ENCODE measurements around the gene EEFSEC. TPM values are rescaled to one million over a fixed set of nuclear protein-coding genes. Genes with fewer than 3 reads are reported as not detected.

Gene EEFSEC
- total RNA-seq, 1 donor from 2014 or later = 6.1 TPM

- peaks cover 19% of the 10 kb centered on the region for H3K27me3 Mint-ChIP-seq (ENCODE audit: low read depth, unreplicated experiment)
- no peaks in the 10 kb centered on the region for H3K79me2 ChIP-seq (ENCODE audit: insufficient read depth, low read length)
- no peak overlapping the region for H3K9ac ChIP-seq (ENCODE audit: low read length)
- H3K4me3 Mint-ChIP-seq (ENCODE audit: unreplicated experiment) = no peak overlapping the region
- H3K36me3 Mint-ChIP-seq (ENCODE audit: low read depth, unreplicated experiment) = peaks cover 2% of the 10 kb centered on the region
- H3K27ac Mint-ChIP-seq (ENCODE audit: unreplicated experiment) = peak overlapping the region; percentile 14
- FAIRE-seq = no peak
- H3K27ac ChIP-seq (ENCODE audit: low read depth, low read length) = no peak overlapping the region
- H3K27me3 ChIP-seq (ENCODE audit: insufficient read depth, low read length) = no peaks in the 10 kb centered on the region
- H4K20me1 ChIP-seq (ENCODE audit: insufficient read depth, low read length) = peaks cover 4% of the 10 kb centered on the region
- no peak overlapping the region for H3K4me2 ChIP-seq (ENCODE audit: low read length)
- H3K4me3 ChIP-seq (ENCODE audit: insufficient read depth, low read depth, low read length) = no peak overlapping the region
- no peak for TF ChIP-seq EZH2 (IDR thresholded peaks at IDR 0.05; ENCODE audit: insufficient read depth, low read length)
- TF ChIP-seq CTCF (IDR thresholded peaks at IDR 0.05; ENCODE audit: insufficient read depth, low read depth, low read length) = no peak
- H3K36me3 ChIP-seq (ENCODE audit: insufficient read depth, low read length) = no peaks in the 10 kb centered on the region
- H3K9me3 Mint-ChIP-seq (ENCODE audit: unreplicated experiment) = peaks cover 3% of the 10 kb centered on the region
- no peak overlapping the region for H2AFZ ChIP-seq (ENCODE audit: low read depth, low read length)
- no peaks in the 10 kb centered on the region for H3K9me3 ChIP-seq (ENCODE audit: insufficient read depth, low read depth, low read length)
- H3K4me1 Mint-ChIP-seq (ENCODE audit: low read depth, unreplicated experiment) = peaks cover 18% of the 10 kb centered on the region
- DNase-seq (ENCODE audit: low read depth) = peak; percentile 49
- peaks cover 12% of the 10 kb centered on the region for H3K4me1 ChIP-seq (ENCODE audit: insufficient read depth, low read length)
Measured at GRCh38 chr3:128385080-128385832, 232.0 kb downstream of the EEFSEC start.

DNA sequence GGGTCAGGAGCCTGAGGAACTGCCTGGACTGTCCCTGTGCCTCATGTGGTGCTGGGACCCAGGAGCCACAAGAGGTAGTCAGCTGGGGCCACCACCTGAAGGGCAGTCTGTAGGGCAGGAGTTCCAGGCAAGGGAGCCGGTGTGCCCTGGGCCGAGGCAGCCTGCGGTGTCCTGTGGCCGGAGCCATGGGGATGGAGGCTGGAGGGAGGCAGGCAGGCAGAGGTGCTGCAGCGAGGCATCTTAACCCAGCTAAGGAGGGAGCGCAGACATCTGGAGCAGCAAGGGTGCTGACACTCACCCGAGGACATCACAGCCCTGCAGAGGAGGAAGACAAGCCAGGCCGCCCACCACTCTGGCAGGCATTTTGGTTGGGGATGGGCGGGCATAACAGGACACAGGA, 235.7 kb downstream of the EEFSEC start:
- Histone ChIP-seq H3K36me3 (ENCODE audit: insufficient read depth, low read length) (no peaks in the 10 kb centered on the region), H3K4me3 (ENCODE audit: insufficient read depth, low read depth, low read length) (no peak overlapping the region), H3K27me3 (ENCODE audit: insufficient read depth, low read length) (no peaks in the 10 kb centered on the region), H3K9ac (ENCODE audit: low read length) (no peak overlapping the region), H2AFZ (ENCODE audit: low read depth, low read length) (no peak overlapping the region), H3K79me2 (ENCODE audit: insufficient read depth, low read length) (no peaks in the 10 kb centered on the region), H3K9me3 (ENCODE audit: insufficient read depth, low read depth, low read length) (no peaks in the 10 kb centered on the region), H3K4me1 (ENCODE audit: insufficient read depth, low read length) (peaks cover 3% of the 10 kb centered on the region), H4K20me1 (ENCODE audit: insufficient read depth, low read length) (no peaks in the 10 kb centered on the region), H3K27ac (ENCODE audit: low read depth, low read length) (no peak overlapping the region), H3K4me2 (ENCODE audit: low read length) (no peak overlapping the region)
- peaks cover 6% of the 10 kb centered on the region for H3K36me3 Mint-ChIP-seq (ENCODE audit: low read depth, unreplicated experiment)
- FAIRE-seq (no peak), DNase-seq (ENCODE audit: low read depth) (no peak)
- H3K4me1 Mint-ChIP-seq (ENCODE audit: low read depth, unreplicated experiment) = peaks cover 8% of the 10 kb centered on the region
- no peak overlapping the region for H3K4me3 Mint-ChIP-seq (ENCODE audit: unreplicated experiment)
- H3K27me3 Mint-ChIP-seq (ENCODE audit: low read depth, unreplicated experiment) = peaks cover 30% of the 10 kb centered on the region
- H3K9me3 Mint-ChIP-seq (ENCODE audit: unreplicated experiment) = peaks cover 3% of the 10 kb centered on the region
- H3K27ac Mint-ChIP-seq (ENCODE audit: unreplicated experiment) = no peak overlapping the region
- TF ChIP-seq EZH2 (IDR thresholded peaks at IDR 0.05; ENCODE audit: insufficient read depth, low read length) (no peak), CTCF (IDR thresholded peaks at IDR 0.05; ENCODE audit: insufficient read depth, low read depth, low read length) (no peak)

- no peak overlapping the region for H3K27ac ChIP-seq (ENCODE audit: low read depth, low read length)
- H3K4me2 ChIP-seq (ENCODE audit: low read length) = no peak overlapping the region
- no peak overlapping the region for H2AFZ ChIP-seq (ENCODE audit: low read depth, low read length)
- no peak for TF ChIP-seq EZH2 (IDR thresholded peaks at IDR 0.05; ENCODE audit: insufficient read depth, low read length)
- no peak for TF ChIP-seq CTCF (IDR thresholded peaks at IDR 0.05; ENCODE audit: insufficient read depth, low read depth, low read length)
- no peak for FAIRE-seq
- H4K20me1 ChIP-seq (ENCODE audit: insufficient read depth, low read length) = no peaks in the 10 kb centered on the region
- no peaks in the 10 kb centered on the region for H3K4me1 ChIP-seq (ENCODE audit: insufficient read depth, low read length)
- no peaks in the 10 kb centered on the region for H3K27me3 ChIP-seq (ENCODE audit: insufficient read depth, low read length)
- Mint-ChIP-seq H3K36me3 (ENCODE audit: low read depth, unreplicated experiment) (peaks cover 6% of the 10 kb centered on the region), H3K4me1 (ENCODE audit: low read depth, unreplicated experiment) (no peaks in the 10 kb centered on the region), H3K27ac (ENCODE audit: unreplicated experiment) (no peak overlapping the region), H3K4me3 (ENCODE audit: unreplicated experiment) (no peak overlapping the region), H3K27me3 (ENCODE audit: low read depth, unreplicated experiment) (peaks cover 27% of the 10 kb centered on the region), H3K9me3 (ENCODE audit: unreplicated experiment) (no peaks in the 10 kb centered on the region)
- no peaks in the 10 kb centered on the region for H3K9me3 ChIP-seq (ENCODE audit: insufficient read depth, low read depth, low read length)
- H3K9ac ChIP-seq (ENCODE audit: low read length) = no peak overlapping the region
- H3K4me3 ChIP-seq (ENCODE audit: insufficient read depth, low read depth, low read length) = no peak overlapping the region
- no peaks in the 10 kb centered on the region for H3K36me3 ChIP-seq (ENCODE audit: insufficient read depth, low read length)
- H3K79me2 ChIP-seq (ENCODE audit: insufficient read depth, low read length) = no peaks in the 10 kb centered on the region
- DNase-seq (ENCODE audit: low read depth) = no peak
Measured at GRCh38 chr3:128390867-128391266, 237.6 kb downstream of the EEFSEC start.
